Gastrocnemius medialis (tissue), 4 donors: ENCODE measurements around the gene SOAT2.

Experiments used
- CTCF ChIP-seq, 5 experiments: fragments of 450-650 bp in 3 of 5; fragments of 200-600 bp in 2 of 5; sonication (generic) in 2 of 5; IDR thresholded peaks in 4 of 5; conservative IDR thresholded peaks in 1 of 5; 1 replicate in 4 of 5; 2 replicates in 1 of 5; pipeline ENCODE4 v1.5.1; 2016 to 2019; ENCODE audit warnings: antibody characterized with exemption in 5 of 5, mild to moderate bottlenecking in 3 of 5, moderate library complexity in 3 of 5
- POLR2A ChIP-seq, 2 donors: fragments of 450-650 bp; IDR thresholded peaks; one replicate each; pipeline ENCODE4 v1.6.1; 2017; ENCODE audit warnings: antibody characterized with exemption in 2 of 2, mild to moderate bottlenecking in 2 of 2, moderate library complexity in 2 of 2

GRCh38 chr12:53107122-53107521 lies 3.8 kb downstream of the SOAT2 start:
- no peak for TF ChIP-seq POLR2A (IDR thresholded peaks at IDR 0.05)
- no peak for TF ChIP-seq CTCF (IDR thresholded peaks at IDR 0.05 in 4 of 5, conservative IDR thresholded peaks at IDR 0.05 in 1 of 5)
